Measurements from ENCODE around the gene GPS2.

DNA sequence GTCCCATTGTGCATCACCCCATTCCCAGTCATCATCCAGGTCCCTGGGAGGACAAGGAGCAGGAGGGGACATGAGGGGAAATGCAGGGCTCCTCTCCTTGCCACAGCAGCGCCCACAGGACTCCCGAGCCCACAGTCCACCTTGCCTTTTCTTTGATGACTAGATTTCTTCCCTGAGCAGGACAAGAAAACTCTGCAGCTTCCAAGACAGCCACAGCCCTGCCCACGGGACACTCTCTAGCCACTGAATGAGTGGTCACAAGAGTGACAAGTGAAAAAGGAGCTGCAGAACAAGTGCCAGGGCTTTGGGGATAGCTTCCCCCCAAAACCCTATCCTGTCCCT, 9.2 kb upstream of the GPS2 start:
- TF ChIP-seq, protein P1, sequence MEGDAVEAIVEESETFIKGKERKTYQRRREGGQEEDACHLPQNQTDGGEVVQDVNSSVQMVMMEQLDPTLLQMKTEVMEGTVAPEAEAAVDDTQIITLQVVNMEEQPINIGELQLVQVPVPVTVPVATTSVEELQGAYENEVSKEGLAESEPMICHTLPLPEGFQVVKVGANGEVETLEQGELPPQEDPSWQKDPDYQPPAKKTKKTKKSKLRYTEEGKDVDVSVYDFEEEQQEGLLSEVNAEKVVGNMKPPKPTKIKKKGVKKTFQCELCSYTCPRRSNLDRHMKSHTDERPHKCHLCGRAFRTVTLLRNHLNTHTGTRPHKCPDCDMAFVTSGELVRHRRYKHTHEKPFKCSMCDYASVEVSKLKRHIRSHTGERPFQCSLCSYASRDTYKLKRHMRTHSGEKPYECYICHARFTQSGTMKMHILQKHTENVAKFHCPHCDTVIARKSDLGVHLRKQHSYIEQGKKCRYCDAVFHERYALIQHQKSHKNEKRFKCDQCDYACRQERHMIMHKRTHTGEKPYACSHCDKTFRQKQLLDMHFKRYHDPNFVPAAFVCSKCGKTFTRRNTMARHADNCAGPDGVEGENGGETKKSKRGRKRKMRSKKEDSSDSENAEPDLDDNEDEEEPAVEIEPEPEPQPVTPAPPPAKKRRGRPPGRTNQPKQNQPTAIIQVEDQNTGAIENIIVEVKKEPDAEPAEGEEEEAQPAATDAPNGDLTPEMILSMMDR (IDR thresholded peaks at IDR 0.05; ENCODE audit: low read length), result no peak
- no peak for TF ChIP-seq EZH2phosphoT487 (IDR thresholded peaks at IDR 0.05; ENCODE audit: low read length)
- no peak for TF ChIP-seq EZH2 (optimal IDR thresholded peaks at IDR 0.05; ENCODE audit: low read depth, low read length)
